Measurements from ENCODE around the gene TMEM132A.

DNA sequence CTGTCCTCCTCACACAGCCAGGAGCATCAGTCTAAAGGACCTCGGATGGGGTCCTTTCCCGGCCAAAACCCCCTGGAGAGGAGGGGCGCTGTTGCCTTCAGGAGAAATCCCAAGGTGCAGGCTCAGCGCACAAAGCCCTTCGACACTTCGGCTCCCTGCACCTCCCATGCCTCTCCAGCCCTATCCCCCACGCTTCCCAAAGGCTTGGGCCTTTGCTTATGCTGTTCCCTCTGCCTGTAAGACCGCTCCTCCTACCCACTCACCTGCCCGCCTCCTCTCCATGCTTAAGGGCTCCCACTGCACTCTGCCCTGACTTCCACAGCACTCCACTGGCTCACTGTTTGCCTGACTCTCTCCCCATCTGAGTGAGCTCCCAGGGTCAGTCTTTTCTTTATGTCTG is 14.2 kb downstream of the TMEM132A start:
- no peak for TF ChIP-seq POLR2AphosphoS5 (IDR thresholded peaks at IDR 0.05)
- TF ChIP-seq CTCF (IDR thresholded peaks at IDR 0.05): no peak
- TF ChIP-seq POLR2A (IDR thresholded peaks at IDR 0.05): no peak

All from gastroesophageal sphincter (tissue), 3 donors.